ENCODE results near the gene FUNDC2.

DNA sequence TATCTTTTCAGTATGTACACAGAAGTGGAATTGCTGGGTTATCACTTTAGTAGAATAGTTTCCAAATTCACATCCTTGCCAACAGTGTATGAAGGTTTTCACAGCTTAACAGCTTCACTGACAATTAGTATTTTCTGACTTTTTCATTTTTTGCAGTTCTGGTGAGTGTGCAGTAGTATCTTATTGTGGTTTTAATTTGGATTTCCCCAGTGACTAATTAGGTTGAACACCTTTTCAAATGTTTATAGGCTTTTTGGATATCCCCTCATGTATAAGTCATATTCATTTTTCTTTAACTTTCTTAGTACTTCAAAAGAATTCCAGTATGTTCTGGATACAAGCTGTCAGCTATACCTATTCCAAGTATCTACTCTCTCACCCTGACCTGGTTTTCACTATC, 81.8 kb downstream of the FUNDC2 start:
- TF ChIP-seq, protein P1, sequence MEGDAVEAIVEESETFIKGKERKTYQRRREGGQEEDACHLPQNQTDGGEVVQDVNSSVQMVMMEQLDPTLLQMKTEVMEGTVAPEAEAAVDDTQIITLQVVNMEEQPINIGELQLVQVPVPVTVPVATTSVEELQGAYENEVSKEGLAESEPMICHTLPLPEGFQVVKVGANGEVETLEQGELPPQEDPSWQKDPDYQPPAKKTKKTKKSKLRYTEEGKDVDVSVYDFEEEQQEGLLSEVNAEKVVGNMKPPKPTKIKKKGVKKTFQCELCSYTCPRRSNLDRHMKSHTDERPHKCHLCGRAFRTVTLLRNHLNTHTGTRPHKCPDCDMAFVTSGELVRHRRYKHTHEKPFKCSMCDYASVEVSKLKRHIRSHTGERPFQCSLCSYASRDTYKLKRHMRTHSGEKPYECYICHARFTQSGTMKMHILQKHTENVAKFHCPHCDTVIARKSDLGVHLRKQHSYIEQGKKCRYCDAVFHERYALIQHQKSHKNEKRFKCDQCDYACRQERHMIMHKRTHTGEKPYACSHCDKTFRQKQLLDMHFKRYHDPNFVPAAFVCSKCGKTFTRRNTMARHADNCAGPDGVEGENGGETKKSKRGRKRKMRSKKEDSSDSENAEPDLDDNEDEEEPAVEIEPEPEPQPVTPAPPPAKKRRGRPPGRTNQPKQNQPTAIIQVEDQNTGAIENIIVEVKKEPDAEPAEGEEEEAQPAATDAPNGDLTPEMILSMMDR (IDR thresholded peaks at IDR 0.05 in 8 of 11, conservative IDR thresholded peaks at IDR 0.05 in 3 of 11): no peak
- TF ChIP-seq POLR2A (IDR thresholded peaks at IDR 0.05): no peak
- TF ChIP-seq POLR2AphosphoS5 (IDR thresholded peaks at IDR 0.05): no peak

All from spleen (tissue), 7 donors.